NCI-H146 (cell line): Measurements from ENCODE around the gene SNED1.

Experiments
- DNase-seq: peaks from one replicate; lab custom pipeline; 2025; lab: John Stamatoyannopoulos, UW

Gene SNED1

DNA sequence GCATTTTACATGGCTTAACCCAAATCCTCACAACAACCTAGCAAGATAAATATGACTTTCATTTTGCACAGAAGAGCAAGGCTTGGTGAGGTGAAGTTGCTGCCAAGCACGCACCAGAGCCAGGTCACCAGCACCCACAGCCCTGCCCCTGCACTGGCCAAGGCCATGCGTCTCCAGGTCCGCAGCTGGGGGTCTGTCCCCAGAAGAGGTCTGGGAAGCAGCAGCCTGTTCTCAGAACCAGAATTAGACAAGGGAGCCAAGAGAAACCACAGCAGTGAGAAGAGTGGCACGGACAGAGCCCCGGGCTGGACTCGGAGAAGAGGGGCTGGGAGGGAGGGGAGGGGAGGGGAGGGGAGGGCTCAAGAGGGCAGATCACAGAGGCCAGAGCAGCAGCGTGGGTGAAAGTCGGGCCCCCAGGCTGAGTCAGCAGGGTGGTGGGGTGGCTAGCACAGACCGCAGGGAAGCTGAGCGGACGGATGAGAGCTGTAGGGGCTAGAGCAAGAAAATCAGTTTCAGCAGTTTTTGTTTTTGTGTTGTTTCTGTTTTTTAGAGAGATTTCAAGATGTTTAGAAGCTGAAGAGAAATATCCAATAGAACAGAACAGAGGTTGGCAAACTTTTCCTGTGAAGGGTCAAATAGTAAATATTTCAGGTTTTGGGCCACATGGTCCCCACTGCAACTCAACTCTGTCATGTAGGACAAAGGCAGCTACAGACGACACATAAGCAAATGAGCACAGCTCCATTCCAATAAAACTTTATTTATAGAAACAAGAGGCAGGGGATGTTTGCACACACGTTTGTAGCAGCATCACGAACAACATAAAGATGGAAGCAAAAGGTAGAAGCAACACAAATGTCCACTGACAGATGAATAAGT, 111.0 kb downstream of the SNED1 start:
- no peak for DNase-seq

GRCh38 chr2:241110089-241110606, 111.7 kb downstream of the SNED1 start:
- DNase-seq = no peak

DNA sequence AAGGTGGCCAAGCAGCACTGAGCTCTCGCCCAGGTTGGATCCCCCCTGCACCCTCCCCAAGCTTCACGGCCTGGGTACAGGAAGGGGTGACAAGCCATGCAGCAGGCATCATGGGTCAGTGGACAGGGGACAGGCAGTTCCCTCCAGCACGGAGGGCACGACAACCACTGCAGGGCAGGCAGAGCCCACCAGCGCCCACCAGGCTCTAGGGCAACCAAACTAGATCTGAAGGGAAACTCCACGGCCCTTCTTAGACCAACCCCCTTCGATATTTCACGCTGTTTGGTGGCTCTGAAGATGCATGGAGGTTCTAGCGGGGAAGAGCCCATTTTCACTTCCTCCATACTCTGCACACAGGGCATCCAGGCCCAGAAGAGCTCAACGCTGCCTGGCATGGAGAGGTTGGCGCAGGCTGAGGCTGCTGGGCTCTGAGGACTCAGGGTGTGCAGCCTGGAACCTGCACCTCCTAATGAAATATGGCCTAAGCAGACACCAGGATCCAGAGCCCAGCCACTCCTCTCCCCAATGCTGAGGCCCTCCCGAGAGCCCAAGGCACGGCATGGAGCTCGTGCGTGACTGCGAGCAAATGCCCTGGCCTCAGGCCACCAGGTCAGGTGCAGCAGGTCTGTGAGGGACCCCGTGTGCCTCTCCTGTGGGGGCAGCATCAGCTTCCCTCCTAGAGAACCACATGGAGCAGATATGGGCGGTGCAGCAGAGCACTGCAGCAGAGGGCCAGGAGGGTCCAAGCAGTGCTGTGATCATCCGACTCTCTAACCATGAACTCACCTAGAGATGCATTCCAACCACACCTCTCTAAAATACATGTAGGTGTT, 112.4 kb downstream of the SNED1 start:
- no peak for DNase-seq

DNA sequence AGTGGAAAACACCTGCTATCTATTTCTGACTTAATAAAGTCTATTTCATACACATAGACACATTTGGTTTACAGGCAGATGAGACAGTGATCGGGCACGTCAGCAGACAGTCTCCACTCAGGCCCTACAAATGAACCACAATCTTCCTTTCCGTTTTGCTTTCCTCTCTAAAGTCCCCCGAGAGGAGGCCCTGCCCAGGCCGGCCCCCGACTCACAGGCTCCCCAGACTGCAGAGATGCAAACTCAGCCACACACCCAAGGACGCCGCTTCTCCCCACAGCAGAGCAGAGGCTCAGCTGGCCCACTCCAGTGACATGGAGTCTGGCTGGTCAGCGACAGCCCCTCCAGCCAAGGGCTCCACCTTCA, 113.0 kb downstream of the SNED1 start:
- DNase-seq = no peak

DNA sequence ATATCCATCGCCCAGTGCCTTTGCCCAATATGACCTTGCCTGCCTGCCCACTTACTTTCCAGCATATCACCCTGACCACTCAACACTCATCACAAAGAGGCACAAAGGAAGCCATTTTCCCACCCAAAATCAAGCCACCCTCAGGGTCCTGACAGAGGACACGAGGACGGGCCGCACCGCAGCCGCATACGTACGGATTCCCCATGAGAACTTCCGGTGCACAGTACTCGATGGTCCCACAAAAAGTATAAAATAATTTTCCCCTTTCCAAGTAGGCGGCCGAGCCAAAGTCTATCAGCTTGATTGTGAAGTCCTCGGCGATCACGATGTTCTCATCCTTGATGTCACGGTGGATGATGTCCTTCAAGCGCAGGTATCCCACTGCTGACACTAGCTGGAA, 113.6 kb downstream of the SNED1 start:
- DNase-seq = no peak

- no peak for DNase-seq
Observed at GRCh38 chr2:241112592-241112991, 114.2 kb downstream of the SNED1 start.

GRCh38 chr2:241114836-241115235, 116.4 kb downstream of the SNED1 start:
- no peak for DNase-seq

GRCh38 chr2:241115361-241115760, 116.9 kb downstream of the SNED1 start:
- no peak for DNase-seq

- DNase-seq = no peak
Observed at GRCh38 chr2:241116606-241117560, 118.5 kb downstream of the SNED1 start.

DNA sequence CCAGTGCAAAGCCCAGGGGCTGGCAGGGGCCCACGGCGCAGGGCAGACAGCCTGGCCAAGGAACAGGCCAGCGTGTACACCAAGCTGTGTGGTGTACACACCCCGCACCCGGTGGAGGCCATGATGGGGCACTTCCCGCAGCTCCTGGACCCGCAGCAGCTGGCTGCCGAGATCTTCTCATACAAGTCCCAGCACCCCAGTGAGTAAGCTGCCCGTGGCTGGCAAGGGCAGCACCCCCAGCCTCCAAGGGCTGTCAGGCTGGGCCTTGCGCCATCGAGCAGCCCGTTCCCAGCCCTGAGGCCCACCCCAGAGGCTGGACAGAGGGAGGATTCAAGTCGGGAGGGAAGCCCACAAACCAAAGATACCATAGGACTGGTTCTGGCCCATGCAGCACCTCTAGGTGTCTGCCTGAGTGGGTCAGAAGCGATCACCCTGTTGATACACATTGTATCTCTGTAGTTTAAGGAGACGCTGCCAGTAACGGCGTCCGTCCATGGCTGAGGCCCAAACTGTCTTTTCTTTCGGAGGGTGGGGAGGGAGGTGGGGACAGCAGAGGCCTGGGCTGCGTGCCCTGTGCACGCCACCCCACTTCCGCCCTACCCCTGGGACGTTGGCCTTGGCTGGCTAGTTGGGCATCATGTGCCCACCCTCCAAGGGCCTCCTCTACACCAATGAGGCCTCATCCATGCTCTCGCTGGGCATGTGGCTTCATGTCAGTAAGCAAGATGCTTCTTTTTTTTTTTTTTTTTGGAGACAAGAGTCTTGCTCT, 120.5 kb downstream of the SNED1 start:
- no peak for DNase-seq

- no peak for DNase-seq
Observed at GRCh38 chr2:241120440-241120839, 122.0 kb downstream of the SNED1 start.

- DNase-seq = no peak
Observed at GRCh38 chr2:241121008-241121407, 122.6 kb downstream of the SNED1 start.

- no peak for DNase-seq
Observed at GRCh38 chr2:241122376-241123002, 124.1 kb downstream of the SNED1 start.

- no peak for DNase-seq
Observed at GRCh38 chr2:241123816-241124536, 125.6 kb downstream of the SNED1 start.

DNA sequence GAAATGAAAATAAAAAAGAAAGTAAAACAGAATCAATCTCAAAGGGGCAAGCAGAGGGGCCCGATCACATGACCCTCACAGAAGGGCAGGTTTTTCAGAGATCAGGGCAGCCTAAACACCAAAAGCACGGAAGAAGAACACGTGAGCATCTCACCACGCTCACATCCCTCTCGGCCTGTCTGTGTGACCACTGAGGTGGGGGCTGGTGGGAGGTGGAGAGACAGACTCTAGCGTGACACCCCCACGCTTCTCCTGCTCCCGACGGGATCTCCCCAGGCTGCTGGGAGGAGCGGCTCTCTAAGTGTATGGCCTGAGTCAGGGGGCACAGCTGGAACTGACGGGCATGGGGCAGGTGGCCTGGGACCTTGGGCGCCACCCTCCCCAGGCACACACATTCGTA, 127.2 kb downstream of the SNED1 start:
- DNase-seq = no peak

DNA sequence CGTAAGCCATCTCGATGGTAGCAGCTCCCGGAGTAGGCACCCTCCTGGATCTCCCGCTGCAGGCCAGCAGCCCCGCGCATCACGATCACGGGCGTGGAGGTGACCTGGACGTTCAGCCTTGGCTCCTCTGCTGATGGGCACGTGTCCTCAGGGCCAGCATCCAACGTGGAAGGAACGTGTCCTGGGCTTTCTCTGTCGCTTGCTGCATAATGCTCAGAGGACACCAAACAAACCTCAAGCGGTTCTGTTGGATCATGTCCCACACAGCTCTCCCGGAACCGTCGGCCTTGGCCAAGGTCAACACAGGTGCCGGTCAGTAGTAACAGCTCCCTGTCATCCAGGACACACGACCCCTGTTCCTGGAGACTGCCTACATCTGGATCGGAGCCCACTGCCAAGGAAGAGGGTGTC, 127.8 kb downstream of the SNED1 start:
- DNase-seq = no peak

DNA sequence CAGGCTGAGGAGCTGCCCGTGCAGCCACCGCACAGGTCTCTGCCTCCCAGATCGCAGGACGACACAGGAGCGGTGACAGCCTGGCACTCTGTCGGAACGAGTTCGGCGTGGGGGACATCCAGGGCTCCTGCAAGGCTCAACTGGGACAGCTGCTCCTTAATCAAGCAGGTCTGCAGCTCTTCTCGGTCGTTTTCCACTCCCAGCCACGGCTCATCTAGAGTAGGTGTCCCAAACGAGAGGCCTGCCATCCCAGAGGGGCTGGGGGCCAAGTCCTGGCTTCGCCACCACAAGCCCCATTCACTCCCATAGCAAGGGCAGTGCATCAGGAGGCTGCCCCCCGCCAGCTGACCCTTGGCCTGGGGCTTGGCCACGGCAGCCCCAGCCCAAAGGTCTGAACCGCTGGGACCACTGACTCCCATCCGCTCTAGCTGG, 128.4 kb downstream of the SNED1 start:
- no peak for DNase-seq

DNA sequence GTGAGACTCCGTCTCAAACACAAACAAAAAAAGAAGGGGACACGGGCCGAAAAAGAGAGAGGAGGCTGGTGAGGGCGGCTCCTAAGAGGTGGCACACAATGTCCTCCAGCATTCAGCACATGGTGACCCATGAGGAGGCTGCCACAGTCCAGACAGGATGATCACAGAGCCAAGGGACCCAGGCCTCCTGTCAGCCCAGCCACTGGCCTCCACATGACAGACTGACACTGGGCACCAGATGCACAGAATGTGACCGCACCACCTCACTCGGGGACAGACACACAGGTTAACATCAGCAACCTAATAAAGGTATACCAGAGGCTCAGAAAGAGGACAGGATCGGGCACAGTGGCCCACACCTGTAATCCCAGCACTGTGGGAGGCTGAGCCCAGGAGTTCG, 129.8 kb downstream of the SNED1 start:
- no peak for DNase-seq

DNA sequence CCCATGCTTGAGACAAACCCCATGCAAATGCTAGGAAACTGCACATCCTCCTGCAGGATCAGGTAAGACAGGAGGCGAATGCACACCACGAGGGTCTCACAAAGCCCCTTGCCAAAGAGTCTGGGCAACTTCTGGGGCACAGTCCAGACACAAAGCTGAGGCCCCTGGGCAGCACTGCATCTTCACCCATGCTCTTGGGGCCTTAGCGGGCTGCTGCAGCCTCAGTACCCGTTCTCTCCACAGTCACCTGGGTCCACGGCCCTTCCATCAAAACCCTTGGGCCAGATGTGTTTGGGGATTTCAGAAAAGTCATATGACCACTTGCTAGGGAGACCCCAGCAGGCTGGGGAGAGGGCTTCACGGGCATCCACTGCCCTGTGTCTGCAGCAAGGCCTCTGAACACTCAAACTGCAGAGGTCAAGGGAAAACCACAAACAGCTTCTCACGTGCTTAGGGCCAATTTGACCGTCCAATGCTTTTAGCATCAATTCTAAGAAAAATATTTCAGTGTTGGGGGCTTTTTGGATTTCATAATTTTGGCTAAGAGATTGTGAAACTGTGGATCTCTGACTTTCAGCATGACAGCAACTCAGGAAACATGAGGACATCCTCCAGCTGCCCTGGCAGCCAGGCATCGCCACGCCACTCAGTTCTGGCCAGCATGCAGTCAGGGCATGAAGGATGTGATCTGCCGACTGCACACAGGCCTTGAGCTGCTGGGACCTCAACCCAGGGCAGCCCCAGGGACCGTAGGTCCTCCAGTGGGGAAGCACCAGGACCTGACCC, 130.9 kb downstream of the SNED1 start:
- DNase-seq = no peak
